Neural cell (in vitro differentiated cells): Measurements from ENCODE around the gene SEC61A1. TPM values are rescaled to one million over a fixed set of nuclear protein-coding genes. Genes with fewer than 3 reads are reported as not detected.

Experiments used
- H2AFZ ChIP-seq: fragments of 200-600, 300-800 bp; sonication (generic), shearing (Covaris generic); 2 replicates; pipeline ENCODE4 v1.6.0; 2014; ENCODE audit warnings: low read depth, mild to moderate bottlenecking, antibody characterized with exemption, low read length, moderate library complexity
- H3F3A ChIP-seq: fragments of 200-600 bp; shearing (Covaris generic); 2 replicates; pipeline ENCODE4 v1.6.1; 2016; ENCODE audit warnings: mild to moderate bottlenecking, moderate library complexity, mixed read lengths, antibody characterized with exemption, low read length; ENCODE audit not compliant: insufficient read depth, poor library complexity, severe bottlenecking
- H3K27ac ChIP-seq: fragments of 200-600, 300-800 bp; sonication (generic), shearing (Covaris generic); 2 replicates; pipeline ENCODE4 v1.5.1; 2014; ENCODE audit warnings: mild to moderate bottlenecking, low read length, moderate library complexity
- H3K27me3 ChIP-seq: fragments of 300-800, 200-600 bp; sonication (generic), shearing (Covaris generic); 2 replicates; pipeline ENCODE4 v1.6.0; 2014; ENCODE audit warnings: mild to moderate bottlenecking, low read depth, low read length, moderate library complexity; ENCODE audit not compliant: insufficient read depth
- H3K36me3 ChIP-seq: fragments of 300-800, 200-600 bp; sonication (generic), shearing (Covaris generic); 2 replicates; pipeline ENCODE4 v1.5.1; 2014; ENCODE audit warnings: mild to moderate bottlenecking, antibody characterized with exemption, low read length, moderate library complexity; ENCODE audit not compliant: insufficient read depth
- H3K4me2 ChIP-seq: fragments of 300-800, 200-600 bp; sonication (generic), shearing (Covaris generic); 2 replicates; pipeline ENCODE4 v1.6.0; 2014; ENCODE audit warnings: mild to moderate bottlenecking, low read length
- H3K4me3 ChIP-seq: fragments of 300-800, 200-600 bp; sonication (generic), shearing (Covaris generic); 2 replicates; pipeline ENCODE4 v1.5.1; 2014; ENCODE audit warnings: mild to moderate bottlenecking, low read length, moderate library complexity
- H3K79me2 ChIP-seq: fragments of 200-600 bp; shearing (Covaris generic); replicated peaks from 2 replicates; pipeline ENCODE4 v1.6.0; 2014; ENCODE audit warnings: mild to moderate bottlenecking, low read length, moderate library complexity; ENCODE audit not compliant: insufficient read depth
- H3K9ac ChIP-seq: fragments of 300-800, 200-600 bp; sonication (generic), shearing (Covaris generic); 2 replicates; pipeline ENCODE4 v1.6.1; 2016; ENCODE audit warnings: mild to moderate bottlenecking, low read length, mixed read lengths
- H3K9me2 ChIP-seq: fragments of 200-600 bp; shearing (Covaris generic); 2 replicates; pipeline ENCODE4 v1.6.1; 2016; ENCODE audit warnings: mild to moderate bottlenecking, low read length, mixed read lengths; ENCODE audit not compliant: insufficient read depth
- H3K9me3 ChIP-seq: fragments of 200-600, 300-800 bp; sonication (generic), shearing (Covaris generic); 2 replicates; pipeline ENCODE4 v1.6.1; 2016; ENCODE audit warnings: mild to moderate bottlenecking, mixed run types, low read length, moderate library complexity, mixed read lengths
- H4K20me1 ChIP-seq: fragments of 200-600 bp; shearing (Covaris generic); 2 replicates; pipeline ENCODE4 v1.6.1; 2016; ENCODE audit warnings: mild to moderate bottlenecking, mixed run types; ENCODE audit not compliant: insufficient read depth
- CTCF ChIP-seq: fragments of 450-650 bp; IDR thresholded peaks from 2 replicates; pipeline ENCODE4 v1.5.1; 2014; ENCODE audit warnings: antibody characterized with exemption, mild to moderate bottlenecking, moderate library complexity; ENCODE audit not compliant: poor library complexity, severe bottlenecking
- EP300 ChIP-seq: fragments of 450-650 bp; conservative IDR thresholded peaks from 2 replicates; pipeline ENCODE4 v1.6.1; 2014; ENCODE audit warnings: antibody characterized with exemption, mild to moderate bottlenecking, moderate library complexity; ENCODE audit not compliant: poor library complexity, severe bottlenecking
- EZH2 ChIP-seq: fragments of 200-600, 300-800 bp; shearing (Covaris generic), sonication (generic); IDR thresholded peaks from 2 replicates; pipeline ENCODE4 v1.6.1; 2014; ENCODE audit warnings: antibody characterized with exemption, low read length, borderline replicate concordance, mild to moderate bottlenecking; ENCODE audit not compliant: insufficient read depth, poor library complexity, severe bottlenecking
- MXI1 ChIP-seq: fragments of 450-650 bp; conservative IDR thresholded peaks from 2 replicates; pipeline ENCODE4 v1.6.1; 2014; ENCODE audit warnings: antibody characterized with exemption, mild to moderate bottlenecking; ENCODE audit not compliant: poor library complexity, severe bottlenecking
- POLR2AphosphoS5 ChIP-seq: IDR thresholded peaks from 2 replicates; pipeline ENCODE4 v1.6.1; 2012
- RAD21 ChIP-seq: fragments of 450-650 bp; conservative IDR thresholded peaks from 2 replicates; pipeline ENCODE4 v1.6.1; 2014; ENCODE audit warnings: antibody characterized with exemption, mild to moderate bottlenecking, moderate library complexity
- REST ChIP-seq: IDR thresholded peaks from 2 replicates; pipeline ENCODE4 v1.6.1; 2012; ENCODE audit warnings: borderline replicate concordance
- SMC3 ChIP-seq: fragments of 450-650 bp; conservative IDR thresholded peaks from 2 replicates; pipeline ENCODE4 v1.6.1; 2014; ENCODE audit warnings: antibody characterized with exemption, mild to moderate bottlenecking, moderate library complexity; ENCODE audit not compliant: poor library complexity
- TAF1 ChIP-seq: IDR thresholded peaks from 2 replicates; pipeline ENCODE4 v1.6.1; 2012; ENCODE audit warnings: low read depth
- polyA plus RNA-seq: library from polyadenylated mRNA; depleted of rRNA; stranded (reverse); fragments of >200 nt; gene quantifications from 2 replicates; pipeline ENCODE4 v1.2.3, GENCODE V29; 2014

SEC61A1 gene
- polyA plus RNA-seq, 1 donor from 2014 or later, result 91.6 TPM

- Histone ChIP-seq H4K20me1 (no peaks in the 10 kb centered on the region), H3K4me3 (no peak overlapping the region), H3K4me2 (no peak overlapping the region), H3K79me2 (no peaks in the 10 kb centered on the region), H3K9ac (no peak overlapping the region), H3K9me2 (no peaks in the 10 kb centered on the region), H3K27ac (no peak overlapping the region), H3K27me3 (no peaks in the 10 kb centered on the region), H3K36me3 (peaks cover 11% of the 10 kb centered on the region), H3K9me3 (no peaks in the 10 kb centered on the region), H2AFZ (no peak overlapping the region), H3F3A (no peaks in the 10 kb centered on the region)
- TF ChIP-seq EZH2 (no peak), TAF1 (no peak), MXI1 (no peak), POLR2AphosphoS5 (no peak), CTCF (no peak), EP300 (no peak), RAD21 (no peak)
Measured at GRCh38 chr3:128066114-128066513, 13.9 kb downstream of the SEC61A1 start.

- H4K20me1 ChIP-seq, result no peaks in the 10 kb centered on the region
- H3F3A ChIP-seq, result no peaks in the 10 kb centered on the region
- H3K9me3 ChIP-seq, result no peaks in the 10 kb centered on the region
- H3K27me3 ChIP-seq, result no peaks in the 10 kb centered on the region
- no peaks in the 10 kb centered on the region for H3K9me2 ChIP-seq
- no peak overlapping the region for H3K4me2 ChIP-seq
- no peak overlapping the region for H3K9ac ChIP-seq
- H3K79me2 ChIP-seq, result no peaks in the 10 kb centered on the region
- H2AFZ ChIP-seq, result no peak overlapping the region
- no peak for TF ChIP-seq SMC3
- TF ChIP-seq EZH2, result no peak
- TF ChIP-seq REST, result no peak
- no peak for TF ChIP-seq TAF1
- TF ChIP-seq CTCF, result no peak
- no peak for TF ChIP-seq EP300
- TF ChIP-seq POLR2AphosphoS5, result no peak
- no peak for TF ChIP-seq RAD21
- TF ChIP-seq MXI1, result no peak
- no peak overlapping the region for H3K27ac ChIP-seq
- no peak overlapping the region for H3K4me3 ChIP-seq
- peaks cover 11% of the 10 kb centered on the region for H3K36me3 ChIP-seq
Measured at GRCh38 chr3:128066676-128067075, 14.4 kb downstream of the SEC61A1 start.
